IMR-90 (cell line): ENCODE data around the gene CD8B.
"Not testable (repeated sequence)": the region's sequence is repeated elsewhere in the genome, so short reads cannot be mapped to it uniquely, and the experiment has no call there.

Source experiments
- BHLHE40 ChIP-seq: fragments of 150-350 bp; IDR thresholded peaks from 2 replicates; pipeline ENCODE4 v1.6.1; 2016; ENCODE audit warnings: mild to moderate bottlenecking, low read depth, low read length
- CEBPB ChIP-seq: IDR thresholded peaks from 2 replicates; pipeline ENCODE4 v1.6.1; 2012; ENCODE audit warnings: low read depth, low read length, improper control_type of control experiment
- CHD1 ChIP-seq: IDR thresholded peaks from 2 replicates; pipeline ENCODE4 v1.6.1; 2012; ENCODE audit warnings: low read depth, low read length, improper control_type of control experiment
- MAFK ChIP-seq: IDR thresholded peaks from 2 replicates; pipeline ENCODE4 v1.6.1; 2012; ENCODE audit warnings: low read depth, low read length, improper control_type of control experiment
- MAZ ChIP-seq: IDR thresholded peaks from 2 replicates; pipeline ENCODE4 v1.6.1; 2012; ENCODE audit warnings: low read depth, mild to moderate bottlenecking, low read length, improper control_type of control experiment, moderate library complexity, borderline replicate concordance
- POLR2A ChIP-seq: IDR thresholded peaks from 2 replicates; pipeline ENCODE4 v1.6.1; 2012; ENCODE audit warnings: mild to moderate bottlenecking, low read depth, low read length
- RAD21 ChIP-seq: IDR thresholded peaks from 2 replicates; pipeline ENCODE4 v1.6.1; 2012; ENCODE audit warnings: low read length, improper control_type of control experiment
- RCOR1 ChIP-seq: IDR thresholded peaks from 2 replicates; pipeline ENCODE4 v1.6.1; 2012; ENCODE audit warnings: mild to moderate bottlenecking, low read length, improper control_type of control experiment; ENCODE audit not compliant: insufficient replicate concordance
- RFX5 ChIP-seq: IDR thresholded peaks from 2 replicates; pipeline ENCODE4 v1.8.0; 2012; ENCODE audit warnings: low read depth, mild to moderate bottlenecking, low read length, moderate library complexity
- SMC3 ChIP-seq: fragments of 150-350 bp; IDR thresholded peaks from 2 replicates; pipeline ENCODE4 v1.6.1; 2016; ENCODE audit warnings: low read depth, mild to moderate bottlenecking, antibody characterized with exemption, low read length, moderate library complexity
- TF ChIP-seq, protein P1 (sequence below): fragments of 150-350 bp; IDR thresholded peaks from 2 replicates; pipeline ENCODE4 v1.6.1; 2017; ENCODE audit warnings: mild to moderate bottlenecking, antibody characterized with exemption, low read length, low read depth
- TF ChIP-seq, protein P2 (sequence below): conservative IDR thresholded peaks from 2 replicates; pipeline ENCODE4 v1.5.1; 2012; ENCODE audit warnings: mild to moderate bottlenecking, low read depth, low read length, improper control_type of control experiment
- TF ChIP-seq, protein P3 (sequence below): fragments of 150-350 bp; IDR thresholded peaks from 2 replicates; pipeline ENCODE4 v1.6.1; 2016; ENCODE audit warnings: low read depth, mild to moderate bottlenecking, low read length, moderate library complexity, borderline replicate concordance

DNA sequence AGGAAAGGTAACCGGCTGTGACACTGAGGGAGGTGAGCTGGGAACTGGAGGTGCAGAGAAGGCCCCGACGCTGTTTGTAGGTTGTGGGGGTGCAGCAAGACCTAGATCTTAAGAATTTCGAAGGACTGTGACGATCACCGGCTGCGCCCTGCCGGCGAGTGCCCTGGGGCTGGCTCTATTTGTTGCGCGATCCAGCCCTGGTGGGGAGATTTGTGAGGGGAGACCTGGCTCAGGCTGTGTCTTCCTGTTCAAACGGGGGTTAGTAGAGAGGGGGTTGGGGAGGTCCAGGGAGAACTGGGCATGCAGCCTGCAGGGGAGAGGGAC lies 656 bp upstream of the CD8B start:
- TF ChIP-seq POLR2A, SMC3, RFX5, MAZ, BHLHE40, CHD1, MAFK, RCOR1, RAD21, CEBPB: not testable (repeated sequence)
- TF ChIP-seq, protein P1, sequence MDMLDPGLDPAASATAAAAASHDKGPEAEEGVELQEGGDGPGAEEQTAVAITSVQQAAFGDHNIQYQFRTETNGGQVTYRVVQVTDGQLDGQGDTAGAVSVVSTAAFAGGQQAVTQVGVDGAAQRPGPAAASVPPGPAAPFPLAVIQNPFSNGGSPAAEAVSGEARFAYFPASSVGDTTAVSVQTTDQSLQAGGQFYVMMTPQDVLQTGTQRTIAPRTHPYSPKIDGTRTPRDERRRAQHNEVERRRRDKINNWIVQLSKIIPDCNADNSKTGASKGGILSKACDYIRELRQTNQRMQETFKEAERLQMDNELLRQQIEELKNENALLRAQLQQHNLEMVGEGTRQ, result not testable (repeated sequence)
- TF ChIP-seq, protein P2, sequence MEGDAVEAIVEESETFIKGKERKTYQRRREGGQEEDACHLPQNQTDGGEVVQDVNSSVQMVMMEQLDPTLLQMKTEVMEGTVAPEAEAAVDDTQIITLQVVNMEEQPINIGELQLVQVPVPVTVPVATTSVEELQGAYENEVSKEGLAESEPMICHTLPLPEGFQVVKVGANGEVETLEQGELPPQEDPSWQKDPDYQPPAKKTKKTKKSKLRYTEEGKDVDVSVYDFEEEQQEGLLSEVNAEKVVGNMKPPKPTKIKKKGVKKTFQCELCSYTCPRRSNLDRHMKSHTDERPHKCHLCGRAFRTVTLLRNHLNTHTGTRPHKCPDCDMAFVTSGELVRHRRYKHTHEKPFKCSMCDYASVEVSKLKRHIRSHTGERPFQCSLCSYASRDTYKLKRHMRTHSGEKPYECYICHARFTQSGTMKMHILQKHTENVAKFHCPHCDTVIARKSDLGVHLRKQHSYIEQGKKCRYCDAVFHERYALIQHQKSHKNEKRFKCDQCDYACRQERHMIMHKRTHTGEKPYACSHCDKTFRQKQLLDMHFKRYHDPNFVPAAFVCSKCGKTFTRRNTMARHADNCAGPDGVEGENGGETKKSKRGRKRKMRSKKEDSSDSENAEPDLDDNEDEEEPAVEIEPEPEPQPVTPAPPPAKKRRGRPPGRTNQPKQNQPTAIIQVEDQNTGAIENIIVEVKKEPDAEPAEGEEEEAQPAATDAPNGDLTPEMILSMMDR, result not testable (repeated sequence)
- TF ChIP-seq, protein P3, sequence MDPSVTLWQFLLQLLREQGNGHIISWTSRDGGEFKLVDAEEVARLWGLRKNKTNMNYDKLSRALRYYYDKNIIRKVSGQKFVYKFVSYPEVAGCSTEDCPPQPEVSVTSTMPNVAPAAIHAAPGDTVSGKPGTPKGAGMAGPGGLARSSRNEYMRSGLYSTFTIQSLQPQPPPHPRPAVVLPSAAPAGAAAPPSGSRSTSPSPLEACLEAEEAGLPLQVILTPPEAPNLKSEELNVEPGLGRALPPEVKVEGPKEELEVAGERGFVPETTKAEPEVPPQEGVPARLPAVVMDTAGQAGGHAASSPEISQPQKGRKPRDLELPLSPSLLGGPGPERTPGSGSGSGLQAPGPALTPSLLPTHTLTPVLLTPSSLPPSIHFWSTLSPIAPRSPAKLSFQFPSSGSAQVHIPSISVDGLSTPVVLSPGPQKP, result not testable (repeated sequence)
